GM19023 (cell line): ENCODE measurements around the gene RSL1D1.
"Not testable (repeated sequence)": the region's sequence is repeated elsewhere in the genome, so short reads cannot be mapped to it uniquely, and the experiment has no call there.

Experiments used
- ATAC-seq: cut with Tn5 transposase; IDR thresholded peaks from one replicate; pipeline ENCODE4 v1.9.1; 2021; ENCODE audit warnings: mild to moderate bottlenecking, moderate library complexity; ENCODE audit not compliant: unreplicated experiment

Gene RSL1D1

GRCh38 chr16:11844499-11844898 is 6.8 kb downstream of the RSL1D1 start:
- ATAC-seq: no peak

- ATAC-seq: no peak
These were observed 7.5 kb downstream of the RSL1D1 start for GRCh38 chr16:11843861-11844260.

- no peak for ATAC-seq
These were observed 8.1 kb downstream of the RSL1D1 start for GRCh38 chr16:11843206-11843605.

- no peak for ATAC-seq
These were observed 10.3 kb downstream of the RSL1D1 start for GRCh38 chr16:11841026-11841425.

- ATAC-seq: no peak
These were observed 14.6 kb downstream of the RSL1D1 start for GRCh38 chr16:11836650-11837244.

- no peak for ATAC-seq
These were observed 15.3 kb downstream of the RSL1D1 start for GRCh38 chr16:11835891-11836649.

GRCh38 chr16:11835309-11835708 is 16.0 kb downstream of the RSL1D1 start:
- no peak for ATAC-seq

GRCh38 chr16:11833951-11834695 is 17.2 kb downstream of the RSL1D1 start:
- no peak for ATAC-seq

GRCh38 chr16:11828696-11829095 is 22.6 kb downstream of the RSL1D1 start:
- no peak for ATAC-seq

GRCh38 chr16:11825520-11826165 is 25.7 kb downstream of the RSL1D1 start:
- not testable (repeated sequence) for ATAC-seq

- ATAC-seq: no peak
These were observed 27.0 kb downstream of the RSL1D1 start for GRCh38 chr16:11824362-11824761.

GRCh38 chr16:11823645-11824044 is 27.7 kb downstream of the RSL1D1 start:
- not testable (repeated sequence) for ATAC-seq

- ATAC-seq: no peak
These were observed 31.5 kb downstream of the RSL1D1 start for GRCh38 chr16:11819798-11820197.

- ATAC-seq: not testable (repeated sequence)
These were observed 32.4 kb downstream of the RSL1D1 start for GRCh38 chr16:11818970-11819369.

- no peak for ATAC-seq
These were observed 35.2 kb downstream of the RSL1D1 start for GRCh38 chr16:11816123-11816522.

- not testable (repeated sequence) for ATAC-seq
These were observed 36.5 kb downstream of the RSL1D1 start for GRCh38 chr16:11814800-11815199.

- ATAC-seq: no peak
These were observed 44.6 kb downstream of the RSL1D1 start for GRCh38 chr16:11806721-11807120.

- no peak for ATAC-seq
These were observed 45.8 kb downstream of the RSL1D1 start for GRCh38 chr16:11805556-11805955.

GRCh38 chr16:11801481-11802021 is 49.8 kb downstream of the RSL1D1 start:
- no peak for ATAC-seq

GRCh38 chr16:11800382-11800718 is 51.0 kb downstream of the RSL1D1 start:
- no peak for ATAC-seq
